ENCODE results near the gene MGMT. TPM values are rescaled to one million over a fixed set of nuclear protein-coding genes. Genes with fewer than 3 reads are reported as not detected.

MGMT gene
- total RNA-seq, 4 donors from 2014 or later: 10.9 to 37.7 (median 16.0) TPM

DNA sequence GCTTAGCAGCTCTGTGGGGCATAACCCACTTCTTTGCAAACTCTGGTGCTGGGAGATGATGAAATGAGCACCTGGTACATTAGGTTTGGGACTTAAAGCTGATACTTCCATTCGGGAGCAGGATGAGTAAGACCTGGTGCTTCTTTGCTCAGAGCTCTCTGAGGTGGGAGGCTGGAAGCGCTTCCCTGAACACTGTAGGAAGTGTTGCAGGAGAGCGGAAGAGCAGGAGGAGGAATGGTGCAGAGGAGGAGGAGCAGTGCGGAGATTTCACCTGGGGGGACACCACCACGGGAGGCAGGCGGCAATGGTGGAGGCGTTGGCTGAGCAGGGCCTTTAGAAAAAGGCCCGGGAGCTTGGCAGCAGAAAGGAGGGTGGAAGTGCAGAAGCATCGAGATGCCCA lies 142.5 kb downstream of the MGMT start:
- Histone ChIP-seq H3K27ac (no peak overlapping the region), H3K4me3 (no peak overlapping the region), H3K4me1 (no peaks in the 10 kb centered on the region), H3K36me3 (no peaks in the 10 kb centered on the region), H3K9me3 (no peaks in the 10 kb centered on the region), H3K27me3 (no peaks in the 10 kb centered on the region)
- DNase-seq: no peak
- intact Hi-C loops (cut with DNase I; ENCODE audit: low total_unique reads): no loop called here
- TF ChIP-seq POLR2A (IDR thresholded peaks at IDR 0.05): no peak
- TF ChIP-seq, protein P1, sequence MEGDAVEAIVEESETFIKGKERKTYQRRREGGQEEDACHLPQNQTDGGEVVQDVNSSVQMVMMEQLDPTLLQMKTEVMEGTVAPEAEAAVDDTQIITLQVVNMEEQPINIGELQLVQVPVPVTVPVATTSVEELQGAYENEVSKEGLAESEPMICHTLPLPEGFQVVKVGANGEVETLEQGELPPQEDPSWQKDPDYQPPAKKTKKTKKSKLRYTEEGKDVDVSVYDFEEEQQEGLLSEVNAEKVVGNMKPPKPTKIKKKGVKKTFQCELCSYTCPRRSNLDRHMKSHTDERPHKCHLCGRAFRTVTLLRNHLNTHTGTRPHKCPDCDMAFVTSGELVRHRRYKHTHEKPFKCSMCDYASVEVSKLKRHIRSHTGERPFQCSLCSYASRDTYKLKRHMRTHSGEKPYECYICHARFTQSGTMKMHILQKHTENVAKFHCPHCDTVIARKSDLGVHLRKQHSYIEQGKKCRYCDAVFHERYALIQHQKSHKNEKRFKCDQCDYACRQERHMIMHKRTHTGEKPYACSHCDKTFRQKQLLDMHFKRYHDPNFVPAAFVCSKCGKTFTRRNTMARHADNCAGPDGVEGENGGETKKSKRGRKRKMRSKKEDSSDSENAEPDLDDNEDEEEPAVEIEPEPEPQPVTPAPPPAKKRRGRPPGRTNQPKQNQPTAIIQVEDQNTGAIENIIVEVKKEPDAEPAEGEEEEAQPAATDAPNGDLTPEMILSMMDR (IDR thresholded peaks at IDR 0.05): no peak

DNA sequence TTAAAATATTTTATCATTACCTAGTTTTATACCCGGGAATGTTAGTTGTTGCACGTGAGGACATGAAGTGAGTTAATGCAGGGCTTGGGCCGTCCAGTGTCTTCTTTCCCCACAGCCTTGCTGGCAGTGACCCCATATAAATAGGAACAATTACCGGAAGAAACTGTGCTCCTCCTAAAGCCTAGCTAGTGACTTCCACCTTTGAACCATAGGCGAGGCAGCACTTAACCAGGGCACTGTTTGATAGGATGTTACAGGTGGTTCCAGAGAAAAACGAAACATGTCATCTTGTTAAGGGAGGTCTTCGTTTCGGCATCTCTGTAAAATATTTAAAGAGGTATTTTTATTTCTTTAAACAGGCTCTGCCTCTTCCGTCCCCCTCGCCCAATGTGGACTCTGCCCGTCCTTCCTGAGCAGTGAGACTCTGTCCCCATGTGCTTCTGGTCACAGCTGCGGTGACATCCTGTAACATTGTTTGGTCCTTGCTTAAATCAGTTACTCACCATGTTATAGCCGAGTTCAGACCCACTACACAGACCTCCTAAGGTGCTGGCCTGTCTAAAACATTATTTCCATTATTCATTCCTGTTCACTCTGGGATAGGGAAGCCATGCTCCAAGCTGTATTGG lies 145.6 kb downstream of the MGMT start:
- H3K27ac ChIP-seq: no peak overlapping the region
- H3K36me3 ChIP-seq: no peaks in the 10 kb centered on the region
- H3K9me3 ChIP-seq: no peaks in the 10 kb centered on the region
- H3K4me1 ChIP-seq: no peaks in the 10 kb centered on the region
- no peak for TF ChIP-seq POLR2A (IDR thresholded peaks at IDR 0.05)
- TF ChIP-seq, protein P1 (IDR thresholded peaks at IDR 0.05): no peak
- H3K4me3 ChIP-seq: no peak overlapping the region
- intact Hi-C loops (cut with DNase I; ENCODE audit: low total_unique reads): no loop called here
- no peaks in the 10 kb centered on the region for H3K27me3 ChIP-seq
- DNase-seq: no peak

DNA sequence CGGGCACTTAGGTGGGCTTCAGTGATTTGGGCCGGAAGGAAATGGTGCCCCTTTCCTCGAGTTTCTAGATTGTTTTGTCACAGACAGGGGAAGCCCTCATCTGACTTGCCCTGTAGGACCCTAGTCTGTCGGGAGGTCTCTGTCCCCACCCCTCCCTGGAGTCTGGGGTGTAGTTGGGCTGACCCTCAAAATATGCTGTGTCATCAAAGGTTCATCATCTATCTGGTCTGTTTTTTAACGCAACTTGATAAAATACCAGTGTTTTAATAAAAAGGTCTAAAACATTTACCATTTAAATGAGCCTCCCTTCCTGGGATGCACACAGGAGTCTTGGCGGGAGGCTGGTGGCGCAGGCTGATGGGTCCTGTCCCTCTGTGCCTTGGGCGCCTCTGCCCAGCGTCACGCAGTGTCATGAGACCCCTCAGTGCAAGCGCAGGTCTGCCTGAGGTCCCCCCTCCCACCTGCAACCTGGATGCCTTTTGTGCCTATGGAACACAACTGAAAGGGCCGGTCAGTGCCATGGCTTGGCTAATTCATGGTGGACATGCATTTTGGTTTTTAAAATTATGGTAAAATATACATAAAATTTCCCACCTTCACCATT lies 146.4 kb downstream of the MGMT start:
- intact Hi-C loops (cut with DNase I; ENCODE audit: low total_unique reads): no loop called here
- no peaks in the 10 kb centered on the region for H3K36me3 ChIP-seq
- no peaks in the 10 kb centered on the region for H3K9me3 ChIP-seq
- no peak for DNase-seq
- TF ChIP-seq, protein P1 (IDR thresholded peaks at IDR 0.05): no peak
- no peak for TF ChIP-seq POLR2A (IDR thresholded peaks at IDR 0.05)
- H3K4me1 ChIP-seq: no peaks in the 10 kb centered on the region
- H3K27ac ChIP-seq: no peak overlapping the region
- H3K27me3 ChIP-seq: no peaks in the 10 kb centered on the region
- H3K4me3 ChIP-seq: no peak overlapping the region

DNA sequence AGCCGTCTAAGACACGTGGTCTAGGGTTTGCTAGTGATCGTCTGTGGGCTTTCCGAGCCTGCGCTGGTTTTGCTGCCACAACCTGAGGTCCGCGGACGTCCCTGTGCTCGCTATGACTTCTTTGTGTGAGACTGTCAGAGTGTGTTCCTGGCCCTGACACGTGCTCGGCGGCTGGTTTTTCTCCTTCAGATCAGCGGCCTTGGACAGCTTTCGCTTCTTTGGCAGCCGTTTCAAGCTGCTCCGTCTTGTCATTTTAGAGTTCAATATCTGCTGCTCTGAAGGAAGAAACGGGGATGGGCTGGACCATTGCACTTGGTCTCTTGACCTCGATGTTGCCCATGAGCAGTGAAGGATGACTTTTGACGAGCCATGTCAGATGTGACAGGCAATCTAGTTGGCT lies 147.3 kb downstream of the MGMT start:
- no peak for TF ChIP-seq POLR2A (IDR thresholded peaks at IDR 0.05)
- TF ChIP-seq, protein P1 (IDR thresholded peaks at IDR 0.05): no peak
- H3K4me3 ChIP-seq: no peak overlapping the region
- intact Hi-C loops (cut with DNase I; ENCODE audit: low total_unique reads): no loop called here
- DNase-seq: no peak
- no peaks in the 10 kb centered on the region for H3K4me1 ChIP-seq
- H3K9me3 ChIP-seq: no peaks in the 10 kb centered on the region
- H3K36me3 ChIP-seq: no peaks in the 10 kb centered on the region
- H3K27me3 ChIP-seq: no peaks in the 10 kb centered on the region
- no peak overlapping the region for H3K27ac ChIP-seq

DNA sequence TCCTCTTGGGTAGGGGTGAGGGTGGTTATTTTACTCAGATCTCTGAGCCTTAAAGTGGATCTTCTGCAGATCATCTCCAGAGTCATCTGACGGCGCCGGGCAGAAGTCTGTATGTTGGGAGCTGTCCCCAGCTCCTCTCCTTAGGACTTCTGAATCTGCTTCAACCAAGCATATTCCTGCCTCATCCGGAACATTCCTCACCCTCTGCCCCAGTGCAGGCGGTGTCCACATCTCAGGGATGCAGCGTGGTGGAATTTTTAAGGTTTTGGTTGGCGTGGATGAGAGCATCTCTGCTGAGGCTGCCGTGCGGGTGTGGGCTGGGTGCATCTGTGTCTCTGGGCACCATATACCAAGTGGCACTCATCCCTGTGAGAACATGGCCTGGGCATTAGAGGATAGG lies 148.3 kb downstream of the MGMT start:
- TF ChIP-seq, protein P1 (IDR thresholded peaks at IDR 0.05): no peak
- TF ChIP-seq POLR2A (IDR thresholded peaks at IDR 0.05): no peak
- DNase-seq: no peak
- no peaks in the 10 kb centered on the region for H3K36me3 ChIP-seq
- intact Hi-C loops (cut with DNase I; ENCODE audit: low total_unique reads): no loop called here
- H3K27ac ChIP-seq: no peak overlapping the region
- no peaks in the 10 kb centered on the region for H3K9me3 ChIP-seq
- no peaks in the 10 kb centered on the region for H3K4me1 ChIP-seq
- no peaks in the 10 kb centered on the region for H3K27me3 ChIP-seq
- H3K4me3 ChIP-seq: no peak overlapping the region
